NB4 (cell line): ENCODE measurements around the gene GRXCR1.

Experiments
- DNase-seq: peaks from one replicate; pipeline ENCODE4 v3.0.0; 2010; ENCODE audit warnings: low read depth
- H3K4me3 ChIP-seq: one replicate; pipeline ENCODE4 v1.5.1; 2011; ENCODE audit warnings: mild to moderate bottlenecking, low read depth, low read length, moderate library complexity
- CTCF ChIP-seq: IDR thresholded peaks from one replicate; pipeline ENCODE4 v1.5.1; 2012; ENCODE audit warnings: low read depth, low read length
- MAX ChIP-seq: IDR thresholded peaks from 2 replicates; pipeline ENCODE4 v1.6.1; 2011; ENCODE audit warnings: low read depth, low read length
- MYC ChIP-seq: IDR thresholded peaks from 2 replicates; pipeline ENCODE4 v1.6.1; 2011; ENCODE audit warnings: low read depth, low read length
- POLR2A ChIP-seq: IDR thresholded peaks from 2 replicates; pipeline ENCODE4 v1.6.1; 2011; ENCODE audit warnings: mild to moderate bottlenecking; ENCODE audit not compliant: insufficient read length; ENCODE audit errors: extremely low read depth

Gene GRXCR1

GRCh38 chr4:42892413-42892812, at the start of gene GRXCR1:
TSS of gene GRXCR1 (plus strand) at chr4:42892713. CDS start at chr4:42893267, 554 bp downstream.
- DNase-seq, result no peak
- no peak within 1 kb of the TSS for H3K4me3 ChIP-seq
- TF ChIP-seq POLR2A (no peak), MAX (no peak), CTCF (no peak), MYC (no peak)

- no peak overlapping the region for H3K4me3 ChIP-seq
- TF ChIP-seq MYC (no peak), CTCF (no peak), POLR2A (no peak), MAX (no peak)
- DNase-seq, result no peak
These were observed 48.8 kb upstream of the GRXCR1 start for GRCh38 chr4:42843694-42844093.

GRCh38 chr4:42844422-42845070, 48.0 kb upstream of the GRXCR1 start:
- no peak overlapping the region for H3K4me3 ChIP-seq
- no peak for TF ChIP-seq POLR2A
- TF ChIP-seq CTCF, result no peak
- no peak for TF ChIP-seq MYC
- no peak for TF ChIP-seq MAX
- DNase-seq, result no peak

GRCh38 chr4:42845586-42845985, 46.9 kb upstream of the GRXCR1 start:
- TF ChIP-seq MAX (no peak), POLR2A (no peak), MYC (no peak), CTCF (no peak)
- DNase-seq, result no peak
- no peak overlapping the region for H3K4me3 ChIP-seq

GRCh38 chr4:42855779-42856178, 36.7 kb upstream of the GRXCR1 start:
- DNase-seq, result peak; percentile 8
- no peak for TF ChIP-seq MAX
- TF ChIP-seq POLR2A, result no peak
- no peak for TF ChIP-seq CTCF
- TF ChIP-seq MYC, result no peak
- no peak overlapping the region for H3K4me3 ChIP-seq
